H9 (cell line): ENCODE data around the gene CHRNA4. TPM values are rescaled to one million over a fixed set of nuclear protein-coding genes. Genes with fewer than 3 reads are reported as not detected.

ENCODE experiments used
- DNase-seq: peaks from one replicate; pipeline ENCODE4 v3.0.0-alpha.2; 2017
- H2AFZ ChIP-seq: one replicate; pipeline ENCODE4 v1.6.1; 2013; ENCODE audit warnings: mild to moderate bottlenecking, low read length, control low read depth, moderate library complexity
- H2AK5ac ChIP-seq: 2 replicates; pipeline ENCODE4 v1.6.1; 2013; ENCODE audit warnings: low read length, control low read depth, mixed read lengths; ENCODE audit not compliant: insufficient read length
- H2BK120ac ChIP-seq: one replicate; pipeline ENCODE4 v1.6.1; 2013; ENCODE audit warnings: low read depth, mild to moderate bottlenecking, low read length, control low read depth, inconsistent platforms; ENCODE audit not compliant: poor library complexity, severe bottlenecking
- H2BK12ac ChIP-seq: 2 replicates; pipeline ENCODE4 v1.6.1; 2013; ENCODE audit warnings: low read length, control low read depth, mixed read lengths, low read depth; ENCODE audit not compliant: insufficient read length
- H2BK15ac ChIP-seq: 2 replicates; pipeline ENCODE4 v1.6.1; 2013; ENCODE audit warnings: low read depth, low read length, control low read depth
- H2BK20ac ChIP-seq: one replicate; pipeline ENCODE4 v1.6.1; 2013; ENCODE audit warnings: low read depth, mild to moderate bottlenecking, low read length, control low read depth, inconsistent platforms; ENCODE audit not compliant: poor library complexity, severe bottlenecking
- H2BK5ac ChIP-seq: 2 replicates; pipeline ENCODE4 v1.6.1; 2013; ENCODE audit warnings: low read length, control low read depth, mixed read lengths; ENCODE audit not compliant: insufficient read length
- H3K14ac ChIP-seq: 2 replicates; pipeline ENCODE4 v1.6.1; 2013; ENCODE audit warnings: low read length, control low read depth; ENCODE audit not compliant: insufficient read depth
- H3K18ac ChIP-seq: 2 replicates; pipeline ENCODE4 v1.6.1; 2013; ENCODE audit warnings: low read depth, mild to moderate bottlenecking, mixed read lengths, low read length, control low read depth; ENCODE audit not compliant: insufficient read length
- H3K23ac ChIP-seq: 2 replicates; pipeline ENCODE4 v1.6.1; 2013; ENCODE audit warnings: low read length, control low read depth, mixed read lengths, low read depth; ENCODE audit not compliant: insufficient read length
- H3K23me2 ChIP-seq: 2 replicates; pipeline ENCODE4 v1.6.1; 2013; ENCODE audit warnings: low read depth, mild to moderate bottlenecking, mixed read lengths, low read length, control low read depth; ENCODE audit not compliant: insufficient read length, poor library complexity, severe bottlenecking
- H3K27ac ChIP-seq: 2 replicates; pipeline ENCODE4 v1.5.1; 2013; ENCODE audit warnings: low read length, control low read depth, mixed read lengths, low read depth; ENCODE audit not compliant: insufficient read length
- H3K27me3 ChIP-seq: 2 replicates; pipeline ENCODE4 v1.6.1; 2013; ENCODE audit warnings: low read length, control low read depth, inconsistent platforms; ENCODE audit not compliant: insufficient read depth
- H3K4ac ChIP-seq: 2 replicates; pipeline ENCODE4 v1.6.1; 2013; ENCODE audit warnings: low read depth, mild to moderate bottlenecking, control low read depth, inconsistent platforms, low read length, moderate library complexity
- H3K4me1 ChIP-seq: 2 replicates; pipeline ENCODE4 v1.6.1; 2013; ENCODE audit warnings: low read length, control low read depth, inconsistent platforms; ENCODE audit not compliant: insufficient read depth
- H3K4me2 ChIP-seq: 2 replicates; pipeline ENCODE4 v1.6.1; 2013; ENCODE audit warnings: low read length, control low read depth, mixed read lengths; ENCODE audit not compliant: insufficient read length, insufficient read depth
- H3K56ac ChIP-seq: 2 replicates; pipeline ENCODE4 v1.6.1; 2013; ENCODE audit warnings: low read depth, mild to moderate bottlenecking, mixed read lengths, low read length, control low read depth; ENCODE audit not compliant: insufficient read length
- H3K79me1 ChIP-seq: 2 replicates; pipeline ENCODE4 v1.6.1; 2013; ENCODE audit warnings: low read depth, mild to moderate bottlenecking, moderate library complexity, low read length, control low read depth, inconsistent platforms; ENCODE audit not compliant: insufficient read depth, poor library complexity, severe bottlenecking
- H3K79me2 ChIP-seq: 2 replicates; pipeline ENCODE4 v1.6.1; 2013; ENCODE audit warnings: low read length, control low read depth, inconsistent platforms; ENCODE audit not compliant: insufficient read depth
- H3K9ac ChIP-seq: 2 replicates; pipeline ENCODE4 v1.6.1; 2013; ENCODE audit warnings: low read length, control low read depth, mixed read lengths; ENCODE audit not compliant: insufficient read length; ENCODE audit errors: extremely low read depth
- H3K9me3 ChIP-seq: one replicate; pipeline ENCODE4 v1.6.1; 2013; ENCODE audit warnings: low read depth, low read length, inconsistent platforms; ENCODE audit not compliant: control insufficient read depth
- H3T11ph ChIP-seq: one replicate; pipeline ENCODE4 v1.6.1; 2013; ENCODE audit warnings: mild to moderate bottlenecking, low read length, control low read depth, inconsistent platforms
- H4K20me1 ChIP-seq: one replicate; pipeline ENCODE4 v1.6.1; 2013; ENCODE audit not compliant: control insufficient read depth, insufficient read length, insufficient read depth
- H4K5ac ChIP-seq: 2 replicates; pipeline ENCODE4 v1.6.1; 2013; ENCODE audit warnings: low read depth, mild to moderate bottlenecking, mixed read lengths, low read length, control low read depth; ENCODE audit not compliant: insufficient read length
- H4K8ac ChIP-seq: replicated peaks from 2 replicates; pipeline ENCODE4 v1.6.1; 2013; ENCODE audit warnings: low read length, control low read depth, mixed read lengths, low read depth; ENCODE audit not compliant: insufficient read length
- H4K91ac ChIP-seq: 2 replicates; pipeline ENCODE4 v1.6.1; 2013; ENCODE audit warnings: low read depth, mild to moderate bottlenecking, moderate library complexity, mixed read lengths, low read length, control low read depth; ENCODE audit not compliant: insufficient read length
- H3K27ac Mint-ChIP-seq, 3 experiments: 2 replicates in 2 of 3; 3 replicates in 1 of 3; pipeline ENCODE4 v1.8.0; 2020 to 2021; ENCODE audit warnings: mixed read lengths in 3 of 3, mild to moderate bottlenecking in 1 of 3, moderate library complexity in 1 of 3
- H3K27me3 Mint-ChIP-seq: 2 replicates; pipeline ENCODE4 v1.8.0; 2021; ENCODE audit warnings: low read depth, mild to moderate bottlenecking, moderate library complexity, mixed read lengths
- H3K36me3 Mint-ChIP-seq, 3 experiments: 2 replicates in 2 of 3; 3 replicates in 1 of 3; pipeline ENCODE4 v1.8.0; 2020 to 2021; ENCODE audit warnings: low read depth in 3 of 3, mixed read lengths in 3 of 3; ENCODE audit not compliant: insufficient read depth in 1 of 3
- H3K4me1 Mint-ChIP-seq, 2 experiments: 2 replicates each; pipeline ENCODE4 v1.8.0; 2020; ENCODE audit warnings: mixed read lengths in 2 of 2
- H3K4me3 Mint-ChIP-seq, 2 experiments: 2 replicates in 1 of 2; 3 replicates in 1 of 2; pipeline ENCODE4 v1.8.0; 2020 to 2021; ENCODE audit warnings: mild to moderate bottlenecking in 2 of 2, mixed read lengths in 2 of 2, moderate library complexity in 1 of 2
- H3K9me3 Mint-ChIP-seq, 2 experiments: 2 replicates in 1 of 2; 3 replicates in 1 of 2; pipeline ENCODE4 v1.8.0; 2020; ENCODE audit warnings: mild to moderate bottlenecking in 2 of 2, mixed read lengths in 2 of 2, moderate library complexity in 1 of 2
- WGBS: extraction: QIAGEN DNeasy Blood & Tissue Kit; methylation state at CpG from one replicate; pipeline ENCODE4 v1.1.7; 2013; ENCODE audit warnings: missing lambda C conversion rate, low lambda C conversion rate, mixed read lengths; ENCODE audit not compliant: insufficient read length; ENCODE audit errors: extremely low coverage; 5-methylcytosine and 5-hydroxymethylcytosine counted together
- total RNA-seq: library from RNA; stranded (reverse); gene quantifications from 2 replicates; pipeline ENCODE4 v1.2.1, GENCODE V29; 2021
- TF ChIP-seq, protein P1 (sequence below): fragments of 200-600 bp; sonication (generic); conservative IDR thresholded peaks from 3 replicates; pipeline ENCODE4 v1.8.0; 2021; ENCODE audit warnings: antibody characterized with exemption, mild to moderate bottlenecking

The CHRNA4 gene
- total RNA-seq, 1 experiment from 2014 or later: 2.5 TPM

- H3K27me3 Mint-ChIP-seq: peaks cover 39% of the 10 kb centered on the region
- H3K9me3 Mint-ChIP-seq: no peaks in the 10 kb centered on the region; a peak in 1 of 5 replicates
- no peak for DNase-seq
- no peak overlapping the region for H3K27ac Mint-ChIP-seq
- H2BK120ac ChIP-seq: no peak overlapping the region
- peaks cover 10 to 22% of the 10 kb centered on the region in 2 experiments for H3K4me1 Mint-ChIP-seq
- H4K5ac ChIP-seq: no peak overlapping the region
- H2AK5ac ChIP-seq: no peak overlapping the region
- H2BK15ac ChIP-seq: no peak overlapping the region
- no peaks in the 10 kb centered on the region for H3K9me3 ChIP-seq
- H3K23ac ChIP-seq: no peak overlapping the region
- no peak overlapping the region for H3K14ac ChIP-seq
- H2AFZ ChIP-seq: no peak overlapping the region
- no peaks in the 10 kb centered on the region for H3K79me1 ChIP-seq
- H4K91ac ChIP-seq: no peak overlapping the region
- no peak overlapping the region for H3K56ac ChIP-seq
- H4K20me1 ChIP-seq: no peaks in the 10 kb centered on the region
- no peaks in the 10 kb centered on the region; the same call in 1 of the 2 replicates for H3K4me1 ChIP-seq
- no peaks in the 10 kb centered on the region for H3K79me2 ChIP-seq
- no peak overlapping the region for H2BK5ac ChIP-seq
- no peaks in the 10 kb centered on the region for H3K36me3 Mint-ChIP-seq
- H3K4ac ChIP-seq: no peak overlapping the region
- TF ChIP-seq, protein P1, sequence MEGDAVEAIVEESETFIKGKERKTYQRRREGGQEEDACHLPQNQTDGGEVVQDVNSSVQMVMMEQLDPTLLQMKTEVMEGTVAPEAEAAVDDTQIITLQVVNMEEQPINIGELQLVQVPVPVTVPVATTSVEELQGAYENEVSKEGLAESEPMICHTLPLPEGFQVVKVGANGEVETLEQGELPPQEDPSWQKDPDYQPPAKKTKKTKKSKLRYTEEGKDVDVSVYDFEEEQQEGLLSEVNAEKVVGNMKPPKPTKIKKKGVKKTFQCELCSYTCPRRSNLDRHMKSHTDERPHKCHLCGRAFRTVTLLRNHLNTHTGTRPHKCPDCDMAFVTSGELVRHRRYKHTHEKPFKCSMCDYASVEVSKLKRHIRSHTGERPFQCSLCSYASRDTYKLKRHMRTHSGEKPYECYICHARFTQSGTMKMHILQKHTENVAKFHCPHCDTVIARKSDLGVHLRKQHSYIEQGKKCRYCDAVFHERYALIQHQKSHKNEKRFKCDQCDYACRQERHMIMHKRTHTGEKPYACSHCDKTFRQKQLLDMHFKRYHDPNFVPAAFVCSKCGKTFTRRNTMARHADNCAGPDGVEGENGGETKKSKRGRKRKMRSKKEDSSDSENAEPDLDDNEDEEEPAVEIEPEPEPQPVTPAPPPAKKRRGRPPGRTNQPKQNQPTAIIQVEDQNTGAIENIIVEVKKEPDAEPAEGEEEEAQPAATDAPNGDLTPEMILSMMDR: no peak
- no peak overlapping the region for H3T11ph ChIP-seq
- H3K23me2 ChIP-seq: peaks cover 6% of the 10 kb centered on the region
- H3K4me3 Mint-ChIP-seq: no peak overlapping the region
- no CpG with 5 or more reads among the region's 42 CpGs for WGBS
- no peaks in the 10 kb centered on the region; the same call in 1 of the 2 replicates for H3K27me3 ChIP-seq
- H3K27ac ChIP-seq: no peak overlapping the region
- no peak overlapping the region for H2BK20ac ChIP-seq
- H4K8ac ChIP-seq: no peak overlapping the region
- no peak overlapping the region for H3K18ac ChIP-seq
- H3K4me2 ChIP-seq: no peak overlapping the region
- H3K9ac ChIP-seq: no peak overlapping the region
- H2BK12ac ChIP-seq: no peak overlapping the region
These were observed 1.8 kb downstream of the CHRNA4 start for GRCh38 chr20:63359164-63359934.
